ENCODE measurements around the gene COL23A1. TPM values are rescaled to one million over a fixed set of nuclear protein-coding genes. Genes with fewer than 3 reads are reported as not detected.

Gene COL23A1
- total and polyA plus RNA-seq, 2 donors (not counting 1 experiment from before 2014, with no cell fraction given) = 0.20 TPM; not detected in 1

- Mint-ChIP-seq H3K27ac (no peak overlapping the region), H3K4me3 (no peak overlapping the region), H3K4me1 (no peaks in the 10 kb centered on the region), H3K9me3 (ENCODE audit: insufficient read depth) (no peaks in the 10 kb centered on the region), H3K27me3 (no peaks in the 10 kb centered on the region)
- Histone ChIP-seq H3K9me3 (ENCODE audit: control extremely low read depth in 1 of 3, control insufficient read depth in 2 of 3, insufficient read depth in 1 of 3, low read length in 2 of 3) (no peaks in the 10 kb centered on the region), H3K36me3 (replicated peaks in 1 of 2; ENCODE audit: control extremely low read depth in 1 of 2, control insufficient read depth in 1 of 2, extremely low read depth in 1 of 2, insufficient read depth in 2 of 2, low read length in 1 of 2) (no peaks in the 10 kb centered on the region), H3K4me2 (replicated peaks; ENCODE audit: low read depth, low read length, poor library complexity, severe bottlenecking) (no peak overlapping the region), H3K4me3 (ENCODE audit: control extremely low read depth in 1 of 5, extremely low read depth in 1 of 5, insufficient read depth in 1 of 5, low read depth in 2 of 5, low read length in 4 of 5) (no peak overlapping the region), H3K27ac (ENCODE audit: low read length in 2 of 2) (no peak overlapping the region), H3K9ac (ENCODE audit: low read length) (no peak overlapping the region), H3K79me2 (ENCODE audit: control insufficient read depth, insufficient read depth, low read length) (no peaks in the 10 kb centered on the region), H3K4me1 (ENCODE audit: control insufficient read depth in 2 of 2, insufficient read depth in 2 of 2, low read length in 2 of 2) (no peaks in the 10 kb centered on the region), H3K27me3 (replicated peaks in 1 of 4; ENCODE audit: control extremely low read depth in 1 of 4, control insufficient read depth in 3 of 4, insufficient read depth in 4 of 4, low read length in 3 of 4) (peaks cover 0 to 4% (median 0%) of the 10 kb centered on the region in 4 experiments), H4K20me1 (ENCODE audit: control insufficient read depth, insufficient read depth, low read length, poor library complexity, severe bottlenecking) (no peaks in the 10 kb centered on the region), H2AFZ (ENCODE audit: insufficient read depth, low read depth, low read length, poor library complexity, severe bottlenecking) (no peak overlapping the region)
- TF ChIP-seq EZH2 (IDR thresholded peaks at IDR 0.05; ENCODE audit: borderline replicate concordance, insufficient read depth, low read depth, low read length, poor library complexity, severe bottlenecking) = no peak
- no peak for TF ChIP-seq CTCF (IDR thresholded peaks at IDR 0.05)
- DNase-seq (no peak), ATAC-seq (ENCODE audit: low read depth) (no peak)
- POLR2A ChIA-PET = no interaction called here
- intact Hi-C loops (cut with micrococcal nuclease) = no loop called here
- CTCF ChIA-PET = no interaction called here
- 98% methylated on average over 6 of the region's 10 CpGs for WGBS (ENCODE audit: insufficient coverage)
Measured at GRCh38 chr5:178533136-178533535, 57.1 kb downstream of the COL23A1 start.

GRCh38 chr5:178532666-178533065 lies 57.5 kb downstream of the COL23A1 start:
- CTCF ChIA-PET = no interaction called here
- no peak for TF ChIP-seq CTCF (IDR thresholded peaks at IDR 0.05)
- TF ChIP-seq EZH2 (IDR thresholded peaks at IDR 0.05; ENCODE audit: borderline replicate concordance, insufficient read depth, low read depth, low read length, poor library complexity, severe bottlenecking) = no peak
- DNase-seq (no peak), ATAC-seq (ENCODE audit: low read depth) (no peak)
- no peak overlapping the region for H3K27ac ChIP-seq (ENCODE audit: low read length in 2 of 2)
- no peaks in the 10 kb centered on the region for H3K79me2 ChIP-seq (ENCODE audit: control insufficient read depth, insufficient read depth, low read length)
- H3K9me3 ChIP-seq (ENCODE audit: control extremely low read depth in 1 of 3, control insufficient read depth in 2 of 3, insufficient read depth in 1 of 3, low read length in 2 of 3) = no peaks in the 10 kb centered on the region
- no peaks in the 10 kb centered on the region for H3K4me1 Mint-ChIP-seq
- no peaks in the 10 kb centered on the region for H3K9me3 Mint-ChIP-seq (ENCODE audit: insufficient read depth)
- WGBS (ENCODE audit: insufficient coverage) = 16% methylated on average over 4 of the region's 7 CpGs
- no peak overlapping the region for H3K4me2 ChIP-seq (replicated peaks; ENCODE audit: low read depth, low read length, poor library complexity, severe bottlenecking)
- H3K27ac Mint-ChIP-seq = no peak overlapping the region
- no peak overlapping the region for H3K4me3 ChIP-seq (ENCODE audit: control extremely low read depth in 1 of 5, extremely low read depth in 1 of 5, insufficient read depth in 1 of 5, low read depth in 2 of 5, low read length in 4 of 5)
- no peak overlapping the region for H3K4me3 Mint-ChIP-seq
- no peak overlapping the region for H2AFZ ChIP-seq (ENCODE audit: insufficient read depth, low read depth, low read length, poor library complexity, severe bottlenecking)
- H3K9ac ChIP-seq (ENCODE audit: low read length) = no peak overlapping the region
- H3K36me3 ChIP-seq (replicated peaks in 1 of 2; ENCODE audit: control extremely low read depth in 1 of 2, control insufficient read depth in 1 of 2, extremely low read depth in 1 of 2, insufficient read depth in 2 of 2, low read length in 1 of 2) = no peaks in the 10 kb centered on the region
- H3K27me3 ChIP-seq (replicated peaks in 1 of 4; ENCODE audit: control extremely low read depth in 1 of 4, control insufficient read depth in 3 of 4, insufficient read depth in 4 of 4, low read length in 3 of 4) = peaks cover 0 to 4% (median 0%) of the 10 kb centered on the region in 4 experiments
- no peaks in the 10 kb centered on the region for H3K4me1 ChIP-seq (ENCODE audit: control insufficient read depth in 2 of 2, insufficient read depth in 2 of 2, low read length in 2 of 2)
- POLR2A ChIA-PET = no interaction called here
- H3K27me3 Mint-ChIP-seq = no peaks in the 10 kb centered on the region
- H4K20me1 ChIP-seq (ENCODE audit: control insufficient read depth, insufficient read depth, low read length, poor library complexity, severe bottlenecking) = no peaks in the 10 kb centered on the region
- intact Hi-C loops (cut with micrococcal nuclease) = no loop called here

Measured in B cell (primary cell).